NCI-H2107 (cell line): ENCODE data around the gene SSRP1.

ENCODE experiments used
- DNase-seq: peaks from one replicate; lab custom pipeline; 2025; lab: John Stamatoyannopoulos, UW

Gene SSRP1

GRCh38 chr11:57314221-57314973 lies 21.3 kb downstream of the SSRP1 start:
- no peak for DNase-seq

- no peak for DNase-seq
Measured at GRCh38 chr11:57313788-57314135, 21.9 kb downstream of the SSRP1 start.

GRCh38 chr11:57313071-57313787 lies 22.5 kb downstream of the SSRP1 start:
- DNase-seq = no peak

- DNase-seq = no peak
Measured at GRCh38 chr11:57312511-57313021, 23.1 kb downstream of the SSRP1 start.

- no peak for DNase-seq
Measured at GRCh38 chr11:57311109-57311936, 24.4 kb downstream of the SSRP1 start.

- DNase-seq = no peak
Measured at GRCh38 chr11:57310630-57311086, 25.0 kb downstream of the SSRP1 start.

GRCh38 chr11:57310091-57310490 lies 25.6 kb downstream of the SSRP1 start:
- DNase-seq = no peak

- DNase-seq = no peak
Measured at GRCh38 chr11:57309106-57310059, 26.3 kb downstream of the SSRP1 start.

- DNase-seq = no peak
Measured at GRCh38 chr11:57308426-57309060, 27.1 kb downstream of the SSRP1 start.

GRCh38 chr11:57307666-57308270 lies 27.9 kb downstream of the SSRP1 start:
- no peak for DNase-seq

GRCh38 chr11:57306940-57307565 lies 28.6 kb downstream of the SSRP1 start:
- no peak for DNase-seq

GRCh38 chr11:57306161-57306876 lies 29.4 kb downstream of the SSRP1 start:
- DNase-seq = no peak

GRCh38 chr11:57305523-57305922 lies 30.2 kb downstream of the SSRP1 start:
- no peak for DNase-seq

- DNase-seq = no peak
Measured at GRCh38 chr11:57303990-57304579, 31.6 kb downstream of the SSRP1 start.

- DNase-seq = no peak
Measured at GRCh38 chr11:57303280-57303989, 32.3 kb downstream of the SSRP1 start.

- DNase-seq = no peak
Measured at GRCh38 chr11:57302489-57302888, 33.2 kb downstream of the SSRP1 start.

GRCh38 chr11:57301711-57302423 lies 33.8 kb downstream of the SSRP1 start:
- DNase-seq = no peak
